Gastrocnemius medialis (tissue), 4 donors: ENCODE data around the gene IGF2.

Experiments
- POLR2A ChIP-seq, 2 donors: fragments of 450-650 bp; IDR thresholded peaks; one replicate each; pipeline ENCODE4 v1.6.1; 2017; ENCODE audit warnings: antibody characterized with exemption in 2 of 2, mild to moderate bottlenecking in 2 of 2, moderate library complexity in 2 of 2
- TF ChIP-seq, protein P1 (sequence below), 5 experiments: fragments of 450-650 bp in 3 of 5; fragments of 200-600 bp in 2 of 5; sonication (generic) in 2 of 5; IDR thresholded peaks in 4 of 5; conservative IDR thresholded peaks in 1 of 5; 1 replicate in 4 of 5; 2 replicates in 1 of 5; pipeline ENCODE4 v1.5.1; 2016 to 2019; ENCODE audit warnings: antibody characterized with exemption in 5 of 5, mild to moderate bottlenecking in 3 of 5, moderate library complexity in 3 of 5

DNA sequence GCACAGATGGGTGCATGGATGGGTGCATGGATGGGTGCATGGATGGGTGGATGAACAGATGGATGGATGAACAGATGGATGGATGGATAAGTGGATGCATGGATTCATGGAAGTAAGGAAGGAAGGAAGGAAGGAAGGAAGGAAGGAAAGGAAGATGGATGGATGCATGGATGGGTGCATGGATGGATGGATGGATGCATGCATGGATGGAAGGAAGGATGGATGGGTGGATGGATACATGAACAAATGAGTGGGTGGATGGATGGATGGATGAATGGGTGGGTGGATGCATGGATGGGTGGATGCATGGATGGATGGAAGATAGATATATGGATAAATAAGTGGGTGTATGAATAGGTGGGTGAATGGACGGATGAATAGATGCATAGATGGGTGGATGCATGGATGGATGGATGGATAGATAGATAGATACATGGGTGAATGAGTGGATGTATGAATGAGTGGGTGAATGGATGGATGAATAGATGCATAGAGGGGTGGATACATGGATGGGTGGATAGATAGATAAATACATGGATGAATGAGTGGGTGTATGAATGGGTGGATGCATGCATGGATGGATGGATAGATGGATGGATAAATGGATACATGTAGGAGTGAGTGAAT, 32.5 kb downstream of the IGF2 start:
- TF ChIP-seq, protein P1, sequence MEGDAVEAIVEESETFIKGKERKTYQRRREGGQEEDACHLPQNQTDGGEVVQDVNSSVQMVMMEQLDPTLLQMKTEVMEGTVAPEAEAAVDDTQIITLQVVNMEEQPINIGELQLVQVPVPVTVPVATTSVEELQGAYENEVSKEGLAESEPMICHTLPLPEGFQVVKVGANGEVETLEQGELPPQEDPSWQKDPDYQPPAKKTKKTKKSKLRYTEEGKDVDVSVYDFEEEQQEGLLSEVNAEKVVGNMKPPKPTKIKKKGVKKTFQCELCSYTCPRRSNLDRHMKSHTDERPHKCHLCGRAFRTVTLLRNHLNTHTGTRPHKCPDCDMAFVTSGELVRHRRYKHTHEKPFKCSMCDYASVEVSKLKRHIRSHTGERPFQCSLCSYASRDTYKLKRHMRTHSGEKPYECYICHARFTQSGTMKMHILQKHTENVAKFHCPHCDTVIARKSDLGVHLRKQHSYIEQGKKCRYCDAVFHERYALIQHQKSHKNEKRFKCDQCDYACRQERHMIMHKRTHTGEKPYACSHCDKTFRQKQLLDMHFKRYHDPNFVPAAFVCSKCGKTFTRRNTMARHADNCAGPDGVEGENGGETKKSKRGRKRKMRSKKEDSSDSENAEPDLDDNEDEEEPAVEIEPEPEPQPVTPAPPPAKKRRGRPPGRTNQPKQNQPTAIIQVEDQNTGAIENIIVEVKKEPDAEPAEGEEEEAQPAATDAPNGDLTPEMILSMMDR (IDR thresholded peaks at IDR 0.05 in 4 of 5, conservative IDR thresholded peaks at IDR 0.05 in 1 of 5): no peak
- no peak for TF ChIP-seq POLR2A (IDR thresholded peaks at IDR 0.05)
